T-helper 17 cell (primary cell): Measurements from ENCODE around the gene SEMA7A. TPM values are rescaled to one million over a fixed set of nuclear protein-coding genes. Genes with fewer than 3 reads are reported as not detected.

ENCODE experiments used
- ATAC-seq: fragments of 150-1000 bp; cut with Tn5 transposase; 2 replicates; pipeline ENCODE4 v1.10.0; 2021; ENCODE audit warnings: mild to moderate bottlenecking, moderate library complexity
- DNase-seq, 3 donors: peaks; one replicate each; pipeline versions ENCODE4 v3.0.0 to v3.0.0-alpha.2; 2020 to 2021
- H3K9me3 ChIP-seq: one replicate; pipeline ENCODE4 v1.7.0; 2013; ENCODE audit warnings: low read length, mild to moderate bottlenecking; ENCODE audit not compliant: control insufficient read depth, poor library complexity, severe bottlenecking
- H3K27ac Mint-ChIP-seq: one replicate; pipeline ENCODE4 v1.8.0; 2022; ENCODE audit warnings: mild to moderate bottlenecking, moderate library complexity, mixed read lengths
- H3K27me3 Mint-ChIP-seq: one replicate; pipeline ENCODE4 v1.8.0; 2022; ENCODE audit warnings: mixed read lengths
- H3K36me3 Mint-ChIP-seq: one replicate; pipeline ENCODE4 v1.8.0; 2022; ENCODE audit warnings: low read depth, mixed read lengths
- H3K4me1 Mint-ChIP-seq: one replicate; pipeline ENCODE4 v1.8.0; 2022; ENCODE audit warnings: mild to moderate bottlenecking, mixed read lengths
- H3K4me3 Mint-ChIP-seq: one replicate; pipeline ENCODE4 v1.8.0; 2022; ENCODE audit warnings: mild to moderate bottlenecking, moderate library complexity, mixed read lengths
- total RNA-seq, 4 donors: library from RNA in 2 of 4; stranded (reverse) in 2 of 4; gene quantifications; one replicate each; pipeline ENCODE4 v1.2.3 and lab custom pipeline; 2022 to 2026

Gene SEMA7A
- total RNA-seq, 2 donors from 2014 or later: 2.2 to 3.6 TPM

- Mint-ChIP-seq H3K36me3 (no peaks in the 10 kb centered on the region), H3K4me1 (peaks cover 33% of the 10 kb centered on the region), H3K27me3 (no peaks in the 10 kb centered on the region), H3K4me3 (no peak overlapping the region), H3K27ac (no peak overlapping the region)
- ATAC-seq (no peak), DNase-seq (no peak)
- H3K9me3 ChIP-seq: no peaks in the 10 kb centered on the region
Measured at GRCh38 chr15:74400915-74401757, 32.6 kb downstream of the SEMA7A start.

GRCh38 chr15:74400313-74400860 is 33.4 kb downstream of the SEMA7A start:
- DNase-seq: no peak
- Mint-ChIP-seq H3K27me3 (no peaks in the 10 kb centered on the region), H3K36me3 (no peaks in the 10 kb centered on the region), H3K4me3 (no peak overlapping the region), H3K4me1 (peaks cover 33% of the 10 kb centered on the region), H3K27ac (no peak overlapping the region)
- ATAC-seq: no peak
- no peaks in the 10 kb centered on the region for H3K9me3 ChIP-seq

GRCh38 chr15:74399511-74400312 is 34.0 kb downstream of the SEMA7A start:
- DNase-seq: no peak
- H3K27ac Mint-ChIP-seq: no peak overlapping the region
- peaks cover 33% of the 10 kb centered on the region for H3K4me1 Mint-ChIP-seq
- H3K27me3 Mint-ChIP-seq: no peaks in the 10 kb centered on the region
- H3K9me3 ChIP-seq: no peaks in the 10 kb centered on the region
- ATAC-seq: no peak
- H3K4me3 Mint-ChIP-seq: no peak overlapping the region
- H3K36me3 Mint-ChIP-seq: no peaks in the 10 kb centered on the region

GRCh38 chr15:74399100-74399499 is 34.7 kb downstream of the SEMA7A start:
- no peak overlapping the region for H3K4me3 Mint-ChIP-seq
- H3K9me3 ChIP-seq: no peaks in the 10 kb centered on the region
- no peak overlapping the region for H3K27ac Mint-ChIP-seq
- H3K36me3 Mint-ChIP-seq: no peaks in the 10 kb centered on the region
- no peak for ATAC-seq
- no peak for DNase-seq
- H3K27me3 Mint-ChIP-seq: no peaks in the 10 kb centered on the region
- peaks cover 33% of the 10 kb centered on the region for H3K4me1 Mint-ChIP-seq

GRCh38 chr15:74398183-74398582 is 35.6 kb downstream of the SEMA7A start:
- Mint-ChIP-seq H3K4me3 (no peak overlapping the region), H3K27me3 (no peaks in the 10 kb centered on the region), H3K4me1 (peaks cover 29% of the 10 kb centered on the region), H3K27ac (peak overlapping the region; percentile 41), H3K36me3 (no peaks in the 10 kb centered on the region)
- no peaks in the 10 kb centered on the region for H3K9me3 ChIP-seq
- DNase-seq (no peak), ATAC-seq (no peak)

- Mint-ChIP-seq H3K4me1 (peaks cover 25% of the 10 kb centered on the region), H3K27me3 (no peaks in the 10 kb centered on the region)
- ATAC-seq: peak; percentile 40
Measured at GRCh38 chr15:74397239-74398068, 36.3 kb downstream of the SEMA7A start.

GRCh38 chr15:74396445-74397238 is 37.1 kb downstream of the SEMA7A start:
- no peak for DNase-seq
- Mint-ChIP-seq H3K4me3 (no peak overlapping the region), H3K36me3 (no peaks in the 10 kb centered on the region), H3K4me1 (peaks cover 17% of the 10 kb centered on the region), H3K27ac (peak overlapping the region; percentile 60), H3K27me3 (no peaks in the 10 kb centered on the region)
- H3K9me3 ChIP-seq: no peaks in the 10 kb centered on the region
- peak; percentile 72 for ATAC-seq

More at GRCh38 chr15:74397239-74398068, 36.3 kb downstream of the SEMA7A start:
- H3K27ac Mint-ChIP-seq: peak overlapping the region; percentile 41
- no peaks in the 10 kb centered on the region for H3K36me3 Mint-ChIP-seq
- no peak overlapping the region for H3K4me3 Mint-ChIP-seq
- H3K9me3 ChIP-seq: no peaks in the 10 kb centered on the region
- no peak for DNase-seq

GRCh38 chr15:74396146-74396438 is 37.7 kb downstream of the SEMA7A start:
- H3K4me3 Mint-ChIP-seq: no peak overlapping the region
- H3K4me1 Mint-ChIP-seq: peaks cover 18% of the 10 kb centered on the region
- H3K36me3 Mint-ChIP-seq: no peaks in the 10 kb centered on the region
- no peaks in the 10 kb centered on the region for H3K27me3 Mint-ChIP-seq
- ATAC-seq (no peak), DNase-seq (no peak)
- H3K9me3 ChIP-seq: no peaks in the 10 kb centered on the region
- peak overlapping the region; percentile 60 for H3K27ac Mint-ChIP-seq

GRCh38 chr15:74395319-74396145 is 38.2 kb downstream of the SEMA7A start:
- Mint-ChIP-seq H3K27me3 (no peaks in the 10 kb centered on the region), H3K4me1 (peaks cover 18% of the 10 kb centered on the region), H3K4me3 (no peak overlapping the region), H3K27ac (no peak overlapping the region), H3K36me3 (no peaks in the 10 kb centered on the region)
- ATAC-seq: no peak
- no peak for DNase-seq
- H3K9me3 ChIP-seq: no peaks in the 10 kb centered on the region

GRCh38 chr15:74394090-74394846 is 39.5 kb downstream of the SEMA7A start:
- peaks cover 13% of the 10 kb centered on the region for H3K4me1 Mint-ChIP-seq
- H3K27ac Mint-ChIP-seq: no peak overlapping the region
- no peaks in the 10 kb centered on the region for H3K9me3 ChIP-seq
- H3K36me3 Mint-ChIP-seq: no peaks in the 10 kb centered on the region
- DNase-seq: no peak
- H3K27me3 Mint-ChIP-seq: no peaks in the 10 kb centered on the region
- ATAC-seq: no peak
- no peak overlapping the region for H3K4me3 Mint-ChIP-seq

- H3K9me3 ChIP-seq: no peaks in the 10 kb centered on the region
- ATAC-seq (no peak), DNase-seq (no peak)
- H3K27me3 Mint-ChIP-seq: no peaks in the 10 kb centered on the region
- H3K36me3 Mint-ChIP-seq: no peaks in the 10 kb centered on the region
- peaks cover 13% of the 10 kb centered on the region for H3K4me1 Mint-ChIP-seq
- H3K4me3 Mint-ChIP-seq: no peak overlapping the region
- no peak overlapping the region for H3K27ac Mint-ChIP-seq
Measured at GRCh38 chr15:74393423-74393822, 40.3 kb downstream of the SEMA7A start.
